ENCODE data around the gene TSG101.

DNA sequence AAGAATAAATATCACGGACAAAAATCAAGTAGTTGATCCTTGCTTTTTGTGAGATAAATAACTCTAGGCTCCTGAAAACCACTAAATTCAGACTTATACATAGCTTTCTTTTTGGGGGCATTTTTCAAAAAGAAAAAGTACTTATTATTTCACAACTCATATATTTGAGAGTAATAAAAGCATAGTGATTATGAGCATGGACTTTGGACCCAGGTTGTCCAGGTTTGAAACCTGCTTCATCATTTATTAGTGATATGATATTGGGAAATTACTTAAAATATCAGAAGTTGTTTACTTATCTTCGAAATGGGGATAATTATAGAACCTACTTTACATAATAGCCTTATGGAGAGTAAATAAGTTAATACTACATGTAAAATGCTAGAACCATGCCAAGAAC is 88.1 kb downstream of the TSG101 start:
- TF ChIP-seq, protein P1, sequence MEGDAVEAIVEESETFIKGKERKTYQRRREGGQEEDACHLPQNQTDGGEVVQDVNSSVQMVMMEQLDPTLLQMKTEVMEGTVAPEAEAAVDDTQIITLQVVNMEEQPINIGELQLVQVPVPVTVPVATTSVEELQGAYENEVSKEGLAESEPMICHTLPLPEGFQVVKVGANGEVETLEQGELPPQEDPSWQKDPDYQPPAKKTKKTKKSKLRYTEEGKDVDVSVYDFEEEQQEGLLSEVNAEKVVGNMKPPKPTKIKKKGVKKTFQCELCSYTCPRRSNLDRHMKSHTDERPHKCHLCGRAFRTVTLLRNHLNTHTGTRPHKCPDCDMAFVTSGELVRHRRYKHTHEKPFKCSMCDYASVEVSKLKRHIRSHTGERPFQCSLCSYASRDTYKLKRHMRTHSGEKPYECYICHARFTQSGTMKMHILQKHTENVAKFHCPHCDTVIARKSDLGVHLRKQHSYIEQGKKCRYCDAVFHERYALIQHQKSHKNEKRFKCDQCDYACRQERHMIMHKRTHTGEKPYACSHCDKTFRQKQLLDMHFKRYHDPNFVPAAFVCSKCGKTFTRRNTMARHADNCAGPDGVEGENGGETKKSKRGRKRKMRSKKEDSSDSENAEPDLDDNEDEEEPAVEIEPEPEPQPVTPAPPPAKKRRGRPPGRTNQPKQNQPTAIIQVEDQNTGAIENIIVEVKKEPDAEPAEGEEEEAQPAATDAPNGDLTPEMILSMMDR (IDR thresholded peaks at IDR 0.05; ENCODE audit: low read length): no peak
- TF ChIP-seq EZH2 (IDR thresholded peaks at IDR 0.05; ENCODE audit: borderline replicate concordance, low read length): no peak

Measured in OCI-LY1 (cell line).